HAP-1 (cell line): ENCODE measurements around the gene CMTM8.

Experiments used
- DNase-seq, 2 experiments: peaks; one replicate each; pipeline ENCODE4 v3.0.0-alpha.2; 2016 to 2020; ENCODE audit warnings: low spot score in 2 of 2
- H3K27me3 ChIP-seq: fragments of 250-450 bp; sonication (Bioruptor Pico); 2 replicates; pipeline ENCODE4 v1.5.1; 2020; ENCODE audit warnings: low read depth, mild to moderate bottlenecking, moderate library complexity
- H3K36me3 ChIP-seq: fragments of 250-450 bp; sonication (Bioruptor Pico); replicated peaks from 2 replicates; pipeline ENCODE4 v1.5.1; 2020; ENCODE audit warnings: mild to moderate bottlenecking
- H3K4me1 ChIP-seq: fragments of 250-450 bp; sonication (Bioruptor Pico); 2 replicates; pipeline ENCODE4 v1.5.1; 2020; ENCODE audit warnings: mild to moderate bottlenecking
- H3K4me3 ChIP-seq: fragments of 250-450 bp; sonication (Bioruptor Pico); 2 replicates; pipeline ENCODE4 v1.5.1; 2020; ENCODE audit warnings: mild to moderate bottlenecking, moderate library complexity
- H3K9me3 ChIP-seq: fragments of 250-450 bp; sonication (Bioruptor Pico); 2 replicates; pipeline ENCODE4 v1.5.1; 2020; ENCODE audit warnings: mild to moderate bottlenecking, moderate library complexity
- in situ Hi-C: fragments of 300-500 bp; cut with MboI; formaldehyde crosslinking; loops from 3 replicates; pipeline ENCODE4 v1.14.3; 2020; ENCODE audit warnings: low sequenced_read_pairs, inconsistent platforms, mixed read lengths

Gene CMTM8

GRCh38 chr3:32310336-32310735, 71.9 kb downstream of the CMTM8 start:
- in situ Hi-C loops = no loop called here
- Histone ChIP-seq H3K4me1 (peaks cover 25% of the 10 kb centered on the region), H3K27me3 (no peaks in the 10 kb centered on the region), H3K4me3 (no peak overlapping the region), H3K9me3 (no peaks in the 10 kb centered on the region), H3K36me3 (no peaks in the 10 kb centered on the region)
- DNase-seq = no peak

- Histone ChIP-seq H3K4me1 (peaks cover 25% of the 10 kb centered on the region), H3K27me3 (no peaks in the 10 kb centered on the region), H3K4me3 (no peak overlapping the region), H3K36me3 (no peaks in the 10 kb centered on the region), H3K9me3 (no peaks in the 10 kb centered on the region)
- peak; percentile 21 to 33 for DNase-seq
- in situ Hi-C loops = no loop called here
These were observed 72.7 kb downstream of the CMTM8 start for GRCh38 chr3:32310918-32311839.

- DNase-seq = no peak
- no peaks in the 10 kb centered on the region for H3K36me3 ChIP-seq
- H3K4me1 ChIP-seq = peaks cover 33% of the 10 kb centered on the region
- no peaks in the 10 kb centered on the region for H3K27me3 ChIP-seq
- in situ Hi-C loops = no loop called here
- no peak overlapping the region for H3K4me3 ChIP-seq
- no peaks in the 10 kb centered on the region for H3K9me3 ChIP-seq
These were observed 73.8 kb downstream of the CMTM8 start for GRCh38 chr3:32312251-32312650.

GRCh38 chr3:32313169-32313568, 74.7 kb downstream of the CMTM8 start:
- Histone ChIP-seq H3K9me3 (no peaks in the 10 kb centered on the region), H3K4me1 (peaks cover 37% of the 10 kb centered on the region), H3K27me3 (no peaks in the 10 kb centered on the region), H3K4me3 (no peak overlapping the region), H3K36me3 (no peaks in the 10 kb centered on the region)
- no peak for DNase-seq
- in situ Hi-C loops = no loop called here

GRCh38 chr3:32313723-32314473, 75.4 kb downstream of the CMTM8 start:
- in situ Hi-C loops = no loop called here
- H3K4me1 ChIP-seq = peaks cover 37% of the 10 kb centered on the region
- no peak for DNase-seq
- no peaks in the 10 kb centered on the region for H3K27me3 ChIP-seq
- no peaks in the 10 kb centered on the region for H3K9me3 ChIP-seq
- H3K4me3 ChIP-seq = no peak overlapping the region
- H3K36me3 ChIP-seq = no peaks in the 10 kb centered on the region

GRCh38 chr3:32315441-32315840, 77.0 kb downstream of the CMTM8 start:
- no peak for DNase-seq
- Histone ChIP-seq H3K9me3 (no peaks in the 10 kb centered on the region), H3K36me3 (no peaks in the 10 kb centered on the region), H3K4me3 (no peak overlapping the region), H3K4me1 (peaks cover 37% of the 10 kb centered on the region), H3K27me3 (no peaks in the 10 kb centered on the region)
- in situ Hi-C loops = no loop called here

GRCh38 chr3:32316319-32316718, 77.8 kb downstream of the CMTM8 start:
- Histone ChIP-seq H3K4me1 (peaks cover 29% of the 10 kb centered on the region), H3K9me3 (no peaks in the 10 kb centered on the region), H3K4me3 (no peak overlapping the region), H3K27me3 (no peaks in the 10 kb centered on the region), H3K36me3 (no peaks in the 10 kb centered on the region)
- peak in 1 of 2 experiments; percentile 78 for DNase-seq
- in situ Hi-C loops = no loop called here

GRCh38 chr3:32316976-32317375, 78.5 kb downstream of the CMTM8 start:
- no peaks in the 10 kb centered on the region for H3K36me3 ChIP-seq
- H3K27me3 ChIP-seq = no peaks in the 10 kb centered on the region
- H3K4me3 ChIP-seq = no peak overlapping the region
- peaks cover 23% of the 10 kb centered on the region for H3K4me1 ChIP-seq
- no peaks in the 10 kb centered on the region for H3K9me3 ChIP-seq
- DNase-seq = no peak
- in situ Hi-C loops = no loop called here

GRCh38 chr3:32319607-32320006, 81.1 kb downstream of the CMTM8 start:
- Histone ChIP-seq H3K9me3 (no peaks in the 10 kb centered on the region), H3K4me3 (no peak overlapping the region), H3K36me3 (no peaks in the 10 kb centered on the region), H3K27me3 (no peaks in the 10 kb centered on the region), H3K4me1 (peaks cover 13% of the 10 kb centered on the region)
- no peak for DNase-seq
- in situ Hi-C loops = no loop called here

GRCh38 chr3:32320080-32320479, 81.6 kb downstream of the CMTM8 start:
- no peaks in the 10 kb centered on the region for H3K36me3 ChIP-seq
- DNase-seq = no peak
- in situ Hi-C loops = no loop called here
- no peaks in the 10 kb centered on the region for H3K27me3 ChIP-seq
- H3K4me3 ChIP-seq = no peak overlapping the region
- H3K9me3 ChIP-seq = no peaks in the 10 kb centered on the region
- H3K4me1 ChIP-seq = peaks cover 14% of the 10 kb centered on the region

GRCh38 chr3:32321095-32321790, 82.8 kb downstream of the CMTM8 start:
- Histone ChIP-seq H3K36me3 (no peaks in the 10 kb centered on the region), H3K4me3 (no peak overlapping the region), H3K27me3 (no peaks in the 10 kb centered on the region), H3K9me3 (no peaks in the 10 kb centered on the region), H3K4me1 (peaks cover 19% of the 10 kb centered on the region)
- in situ Hi-C loops = no loop called here
- DNase-seq = no peak

- no peak for DNase-seq
These were observed 83.8 kb downstream of the CMTM8 start for GRCh38 chr3:32322311-32322710.

GRCh38 chr3:32323604-32324003, 85.1 kb downstream of the CMTM8 start:
- H3K4me1 ChIP-seq = peaks cover 6% of the 10 kb centered on the region
- in situ Hi-C loops = no loop called here
- no peaks in the 10 kb centered on the region for H3K27me3 ChIP-seq
- H3K4me3 ChIP-seq = no peak overlapping the region
- no peaks in the 10 kb centered on the region for H3K9me3 ChIP-seq
- H3K36me3 ChIP-seq = no peaks in the 10 kb centered on the region
- no peak for DNase-seq

More at GRCh38 chr3:32322311-32322710, 83.8 kb downstream of the CMTM8 start:
- H3K27me3 ChIP-seq = no peaks in the 10 kb centered on the region
- H3K36me3 ChIP-seq = no peaks in the 10 kb centered on the region
- in situ Hi-C loops = no loop called here
- H3K4me1 ChIP-seq = peaks cover 10% of the 10 kb centered on the region
- no peak overlapping the region for H3K4me3 ChIP-seq
- no peaks in the 10 kb centered on the region for H3K9me3 ChIP-seq
